GM04503 (cell line): ENCODE data around the gene ERH.
A peak's percentile ranks its signal among the peaks of the same experiment; 100 is the strongest.

Source experiments
- DNase-seq: peaks from one replicate; pipeline ENCODE4 v3.0.0-alpha.2; 2012; ENCODE audit warnings: low read depth

Gene ERH

DNA sequence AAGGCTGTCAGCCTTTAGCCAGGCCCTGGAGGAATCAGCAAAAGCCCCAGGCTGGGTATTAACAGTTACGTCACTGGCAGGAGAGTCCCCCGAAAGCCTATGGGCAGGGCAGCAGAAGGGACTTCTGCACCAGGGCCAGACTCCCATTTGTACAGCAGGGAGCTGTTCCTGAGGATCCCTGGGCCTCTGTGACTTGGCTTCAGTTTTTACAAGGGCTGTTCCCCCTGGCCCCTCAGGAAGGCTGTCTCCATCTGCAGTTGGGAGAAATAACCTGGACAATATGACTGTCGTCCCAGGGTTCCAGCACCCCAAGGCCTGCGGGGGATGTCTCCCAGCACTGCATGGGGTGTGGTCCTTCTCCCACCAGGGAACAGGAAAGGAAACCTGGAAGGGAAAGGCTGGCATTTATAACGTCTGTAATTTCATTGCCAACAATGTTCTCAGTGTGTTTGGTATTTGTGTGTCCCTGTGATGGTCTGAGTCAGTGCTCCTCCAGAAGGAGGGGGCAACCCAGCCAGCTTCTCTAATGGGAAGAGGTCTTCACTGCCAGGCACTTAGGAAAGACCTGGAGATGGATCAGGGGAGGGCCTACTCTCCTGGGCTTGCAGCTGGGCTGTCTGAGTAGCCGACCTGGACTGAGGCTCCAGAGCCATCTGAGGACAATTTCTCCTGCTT, 42.4 kb downstream of the ERH start:
- DNase-seq: peak; percentile 74

DNA sequence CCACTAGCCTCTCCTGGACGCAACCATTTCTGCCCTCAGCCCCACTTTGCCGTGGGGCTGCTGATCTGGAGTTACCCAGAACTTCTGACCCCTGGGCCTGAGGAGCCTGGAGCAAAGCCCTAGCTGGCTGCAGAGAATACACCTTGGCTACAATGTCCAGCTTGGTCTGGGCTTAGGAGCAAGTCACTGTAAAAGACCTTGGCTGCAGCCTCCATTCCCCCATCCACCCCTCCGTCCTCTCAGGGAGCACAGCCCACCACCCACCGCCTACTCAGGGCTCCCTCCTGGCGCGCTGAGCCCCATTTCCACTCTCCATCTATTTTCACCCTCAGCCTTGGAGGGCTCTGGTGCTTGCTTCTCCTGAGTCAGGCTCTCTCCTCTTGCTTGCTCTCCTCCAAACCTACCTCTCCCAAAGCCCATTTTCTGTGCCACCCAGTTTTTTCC, 42.9 kb downstream of the ERH start:
- DNase-seq: no peak

DNA sequence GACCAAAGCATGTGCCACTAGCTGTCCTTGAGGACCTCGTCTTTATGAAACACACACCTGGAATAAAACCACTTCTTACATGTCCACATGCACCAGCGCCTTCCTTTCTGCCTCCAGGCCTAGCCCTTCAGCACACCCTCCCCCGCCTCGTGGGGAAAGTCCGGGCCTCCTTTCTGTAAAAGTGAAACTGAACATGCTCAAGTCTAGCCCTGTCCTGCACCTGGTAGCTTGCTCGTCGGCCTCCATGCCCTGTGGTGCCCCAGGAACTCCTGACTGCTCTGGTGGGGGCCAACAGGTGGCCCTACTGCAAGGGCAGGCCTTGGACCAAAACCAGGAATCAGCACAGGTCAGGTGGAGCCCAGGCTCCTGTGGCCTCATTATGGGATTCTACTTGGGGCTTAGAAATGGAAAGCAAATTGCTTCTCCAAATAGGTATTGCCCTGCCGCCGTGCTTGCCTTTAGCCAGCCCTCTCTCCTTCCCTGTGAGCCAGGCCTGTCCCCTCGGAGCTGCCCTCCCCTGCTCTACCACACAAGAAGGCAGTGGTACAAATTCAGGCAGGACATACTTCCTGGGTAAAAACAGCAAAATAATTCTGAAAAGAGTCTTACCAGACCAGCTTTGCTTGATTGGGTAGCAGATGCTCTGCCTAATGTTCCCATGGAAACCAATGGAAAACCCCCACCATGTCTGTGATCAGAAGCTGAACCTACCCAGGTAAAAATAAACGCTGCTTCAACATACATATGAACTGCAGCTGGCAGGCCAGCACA, 43.5 kb downstream of the ERH start:
- DNase-seq: no peak

DNA sequence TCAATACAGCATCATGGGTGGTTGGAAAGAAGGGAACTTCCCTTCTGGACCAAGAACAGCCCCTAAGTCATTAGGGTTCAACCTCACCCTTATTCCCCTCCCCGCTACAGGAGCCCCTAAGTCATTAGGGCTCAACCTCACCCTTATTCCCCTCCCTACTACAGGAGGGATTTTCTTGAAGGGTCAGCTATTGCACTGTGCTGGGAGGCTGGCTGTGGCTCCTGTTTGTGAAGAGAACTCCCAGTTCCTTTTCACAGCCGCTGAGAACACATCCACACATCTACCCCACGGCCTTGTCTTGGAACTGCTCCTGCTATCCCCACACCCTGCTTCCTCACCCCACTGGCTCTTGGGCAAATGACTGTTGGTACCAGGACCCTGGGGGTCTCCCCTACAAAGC, 44.9 kb downstream of the ERH start:
- no peak for DNase-seq

DNA sequence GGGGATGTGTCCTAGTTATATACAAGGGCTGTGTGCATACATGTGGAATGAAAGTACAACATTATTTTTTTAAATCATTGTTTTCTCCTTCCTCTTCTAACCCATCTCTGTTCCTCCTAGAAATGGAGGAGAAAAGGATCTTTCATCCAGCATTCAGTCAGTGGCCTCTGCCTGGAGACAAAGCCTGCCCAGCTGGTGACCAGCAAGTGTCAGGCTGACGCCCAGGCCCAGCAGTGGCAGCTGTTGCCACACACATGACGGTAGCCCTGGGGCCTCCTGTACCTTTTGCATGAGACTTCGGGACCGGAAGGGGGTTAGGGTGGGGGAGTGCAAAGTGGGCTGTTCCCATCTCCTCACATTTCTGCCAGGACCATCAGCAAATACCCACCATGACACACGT, 46.2 kb downstream of the ERH start:
- no peak for DNase-seq

DNA sequence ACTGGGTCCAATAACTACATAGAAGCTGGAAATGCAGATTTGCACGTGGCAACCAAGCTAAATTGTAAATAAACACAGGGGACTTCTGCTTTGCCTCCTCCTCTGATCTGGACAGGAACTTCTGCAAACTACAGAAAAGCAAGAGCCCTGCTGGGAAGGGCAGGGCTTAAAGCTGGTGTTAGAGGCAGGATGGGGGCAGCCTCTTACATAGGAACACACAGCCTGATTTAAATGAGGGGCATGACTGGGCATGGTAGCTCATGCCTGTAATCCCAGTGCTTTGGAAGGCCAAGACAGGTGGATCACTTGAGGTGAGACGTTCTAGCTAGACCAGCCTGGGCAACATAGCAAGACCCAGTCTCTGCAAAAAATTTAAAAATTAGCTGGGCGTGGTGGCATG, 46.7 kb downstream of the ERH start:
- no peak for DNase-seq

DNA sequence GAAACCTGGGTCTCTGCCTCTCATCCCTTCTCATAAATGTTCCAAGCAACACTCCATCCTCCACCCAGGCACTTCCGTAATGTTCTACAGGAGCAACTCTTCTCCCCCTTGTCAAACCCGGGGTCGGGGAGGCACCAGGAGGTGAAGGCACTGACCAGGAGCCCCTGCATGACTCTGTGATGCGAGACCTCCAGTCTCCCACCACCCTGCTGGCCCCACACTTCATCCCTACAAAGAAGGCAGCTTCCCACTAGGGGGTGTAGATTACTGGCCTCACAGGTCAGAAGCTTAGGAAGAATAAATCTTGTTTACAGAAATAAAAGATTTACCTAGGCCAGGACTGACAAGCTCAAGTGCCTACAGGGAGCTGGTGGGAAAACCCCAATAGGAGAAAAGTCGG, 47.2 kb downstream of the ERH start:
- no peak for DNase-seq

DNA sequence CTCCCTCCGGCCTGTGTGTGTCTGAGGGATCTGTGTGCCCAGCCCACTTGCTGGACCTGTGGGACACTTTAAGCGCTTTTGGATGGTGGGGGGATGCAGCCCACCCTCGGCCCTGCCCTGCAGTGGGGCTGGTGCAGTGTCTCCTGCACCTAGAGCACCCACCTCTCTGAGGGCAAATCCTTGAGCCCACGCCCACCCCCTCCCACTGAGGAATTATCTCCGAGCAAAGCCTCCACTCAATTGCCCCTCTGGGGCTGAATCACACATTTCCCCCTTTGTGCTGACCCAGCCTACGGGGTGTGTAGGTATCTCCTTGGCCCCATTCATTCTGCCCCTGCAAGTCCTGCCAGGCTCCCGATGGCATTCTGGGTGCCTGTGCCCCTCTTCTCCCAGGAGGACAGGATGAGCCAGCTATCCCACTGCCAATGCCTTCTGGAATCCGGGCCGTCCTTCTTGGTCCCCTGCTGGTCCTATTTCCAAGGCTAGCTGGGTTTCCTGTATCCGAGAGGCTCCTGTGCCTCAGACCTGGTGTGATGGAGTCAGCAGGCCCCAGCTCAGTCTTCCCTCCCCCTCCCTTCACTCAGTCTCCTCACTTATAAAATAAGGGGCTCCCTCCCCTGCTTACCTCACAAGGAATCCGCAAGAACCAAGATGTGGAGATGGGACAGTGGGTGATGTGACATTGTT, 48.9 kb downstream of the ERH start:
- DNase-seq: no peak

DNA sequence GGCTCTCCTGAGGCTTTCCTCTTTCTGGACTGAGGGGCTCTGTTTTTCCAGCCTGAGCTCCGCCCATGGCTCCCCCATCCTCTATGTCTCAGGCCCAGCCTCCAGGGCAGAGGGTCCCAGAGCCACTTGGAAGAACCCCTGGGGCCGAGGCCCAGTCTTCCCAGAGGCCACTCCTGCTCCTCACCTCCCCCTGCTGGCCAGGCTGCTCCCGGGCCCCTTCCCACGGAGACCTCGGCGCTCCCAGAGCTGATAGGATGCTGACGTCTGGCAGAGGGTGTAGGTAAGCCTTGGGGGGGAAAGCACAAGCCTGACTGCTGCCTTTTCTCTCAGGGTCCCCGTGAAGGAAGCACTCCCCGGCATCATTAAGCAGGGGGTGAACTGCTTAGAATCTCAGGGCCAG, 51.4 kb downstream of the ERH start:
- DNase-seq: no peak

DNA sequence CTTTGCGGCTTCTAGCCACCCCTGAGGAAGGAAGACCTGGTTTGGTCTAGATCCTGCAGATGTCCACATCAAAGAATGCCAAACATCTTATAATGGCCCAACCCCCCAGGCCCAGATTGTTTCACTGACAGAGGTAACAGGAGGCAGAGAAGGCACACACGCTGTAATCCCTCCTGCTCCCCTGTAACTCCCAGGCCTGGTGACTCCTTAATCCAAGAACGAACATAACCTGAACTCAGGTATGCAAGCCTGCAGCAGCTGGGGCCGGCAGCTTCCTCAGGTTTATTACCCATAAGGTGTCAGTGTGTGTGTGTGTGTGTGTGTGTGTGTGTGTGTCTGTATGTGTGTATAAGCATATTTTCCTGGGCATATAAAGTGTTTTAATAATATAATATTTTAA, 52.7 kb downstream of the ERH start:
- DNase-seq: no peak

DNA sequence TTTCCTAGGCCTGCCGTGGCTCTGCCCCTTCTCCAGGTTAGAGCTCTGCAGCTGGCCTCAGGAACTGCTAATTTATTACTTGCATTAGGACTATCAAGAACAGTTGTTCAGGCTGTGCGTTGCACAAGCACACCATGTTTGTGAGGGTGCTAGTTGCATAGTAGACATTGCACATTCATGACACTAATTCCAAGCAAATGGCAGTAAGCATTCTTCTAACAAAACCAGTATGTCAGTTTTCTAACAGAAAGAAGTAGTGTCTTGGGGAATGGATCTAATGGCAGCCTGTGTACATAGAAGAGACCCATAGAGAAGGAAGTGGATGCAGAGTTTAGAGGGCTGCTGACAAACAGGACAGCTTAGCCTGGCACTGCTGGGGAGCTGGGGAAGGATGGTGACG, 53.9 kb downstream of the ERH start:
- DNase-seq: no peak

DNA sequence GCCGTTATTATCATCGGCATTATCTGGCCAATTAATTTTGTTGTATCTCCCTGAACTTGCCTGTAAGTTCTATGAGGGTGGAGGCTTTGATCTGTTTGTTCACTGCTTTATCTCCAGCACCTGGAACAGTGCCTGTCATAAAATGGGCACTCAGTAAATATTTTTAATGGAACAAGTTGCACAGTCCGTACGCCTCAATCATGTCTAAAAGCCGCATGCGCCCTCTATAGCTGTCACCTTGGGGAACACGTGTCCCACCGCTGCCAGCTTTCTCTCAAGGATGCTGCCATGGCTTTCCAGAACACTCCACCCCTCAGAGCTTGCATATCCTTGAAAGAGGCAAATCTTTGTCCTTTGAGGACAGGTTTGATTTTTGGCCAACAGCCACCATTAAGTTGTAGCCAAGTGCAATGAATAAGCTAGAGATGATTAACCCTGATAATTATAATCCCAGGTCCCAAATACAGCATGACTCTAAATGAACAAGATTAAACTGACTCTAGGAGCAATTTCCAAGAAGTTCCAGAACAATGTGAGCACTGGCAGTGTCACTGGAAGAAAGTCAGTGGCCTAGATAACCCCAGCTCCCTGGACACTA, 55.1 kb downstream of the ERH start:
- no peak for DNase-seq

DNA sequence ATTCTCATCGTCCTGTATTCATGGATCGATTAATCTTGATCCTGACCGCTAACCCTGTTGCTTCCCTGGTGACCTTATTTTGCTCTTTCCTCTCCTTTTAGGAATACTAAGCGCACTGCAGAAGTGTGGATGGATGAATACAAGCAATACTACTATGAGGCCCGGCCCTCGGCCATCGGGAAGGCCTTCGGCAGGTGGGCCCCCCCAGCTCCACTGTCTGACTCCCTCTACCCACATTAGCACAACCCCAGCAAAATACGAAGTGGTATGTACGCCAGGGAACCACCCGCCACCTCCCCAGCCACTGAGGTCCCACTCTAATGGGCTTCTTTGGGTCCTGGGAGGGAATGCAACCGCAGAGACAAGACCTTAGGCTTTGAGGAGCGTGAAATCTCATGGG, 58.7 kb downstream of the ERH start:
- DNase-seq: no peak

DNA sequence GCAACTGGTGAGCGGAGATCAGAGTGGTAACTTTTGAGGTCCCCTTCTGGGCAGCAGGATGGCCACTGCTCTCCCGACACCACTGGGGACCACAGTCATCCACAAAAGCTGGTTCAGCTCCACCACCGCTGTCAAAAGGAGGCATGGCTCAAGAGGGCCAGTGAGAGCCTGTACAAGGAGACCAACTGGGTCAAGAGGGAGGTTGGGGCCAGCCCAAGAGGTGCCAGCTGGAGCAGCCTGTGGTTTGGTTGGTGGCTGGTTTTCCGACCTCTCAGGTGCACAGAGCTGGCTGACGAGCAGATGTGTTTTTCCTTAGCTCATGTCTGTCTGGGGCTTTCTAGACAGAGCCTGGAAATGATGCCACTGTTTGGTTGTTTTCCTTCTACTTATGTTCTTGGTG, 60.1 kb downstream of the ERH start:
- no peak for DNase-seq

DNA sequence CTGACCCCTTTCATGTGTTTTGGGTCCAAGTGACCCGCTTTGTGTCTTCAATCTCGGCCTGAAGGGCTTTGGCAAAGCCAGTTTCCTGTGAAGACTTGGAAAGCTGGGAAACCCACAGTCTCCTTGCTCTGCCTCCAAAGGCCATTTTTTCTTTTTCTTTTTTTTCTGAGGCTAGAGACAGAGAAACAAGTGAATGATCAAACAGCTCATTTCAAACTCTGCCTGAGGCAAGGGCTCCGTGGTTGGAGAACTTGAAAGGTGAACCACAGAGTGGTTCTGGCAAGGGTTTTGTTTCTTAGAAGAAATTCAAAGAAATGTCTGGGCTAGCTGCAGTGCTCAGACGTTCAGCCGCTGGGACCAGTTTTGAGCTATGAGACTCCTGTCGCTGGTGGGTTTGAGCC, 62.7 kb downstream of the ERH start:
- DNase-seq: no peak

DNA sequence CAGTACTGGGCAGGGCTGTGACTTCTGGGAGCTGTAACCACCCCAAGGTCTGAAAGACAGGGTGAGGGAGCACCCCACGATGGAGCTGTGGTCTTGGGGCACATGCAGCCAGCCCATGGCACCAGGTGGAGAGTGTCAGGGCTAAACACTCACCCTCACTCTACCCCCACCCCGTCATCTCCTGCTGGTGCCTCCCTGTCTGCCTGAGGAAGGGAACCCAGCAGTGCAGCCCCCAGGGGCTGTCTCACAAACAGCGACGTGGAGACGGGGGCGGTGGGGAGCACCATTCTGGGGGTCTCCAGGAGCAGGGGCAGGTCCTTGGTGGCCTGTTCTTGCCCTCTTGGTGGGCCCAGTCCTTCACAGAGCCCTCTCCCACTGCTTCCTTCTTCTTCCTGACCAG, 63.5 kb downstream of the ERH start:
- DNase-seq: no peak

DNA sequence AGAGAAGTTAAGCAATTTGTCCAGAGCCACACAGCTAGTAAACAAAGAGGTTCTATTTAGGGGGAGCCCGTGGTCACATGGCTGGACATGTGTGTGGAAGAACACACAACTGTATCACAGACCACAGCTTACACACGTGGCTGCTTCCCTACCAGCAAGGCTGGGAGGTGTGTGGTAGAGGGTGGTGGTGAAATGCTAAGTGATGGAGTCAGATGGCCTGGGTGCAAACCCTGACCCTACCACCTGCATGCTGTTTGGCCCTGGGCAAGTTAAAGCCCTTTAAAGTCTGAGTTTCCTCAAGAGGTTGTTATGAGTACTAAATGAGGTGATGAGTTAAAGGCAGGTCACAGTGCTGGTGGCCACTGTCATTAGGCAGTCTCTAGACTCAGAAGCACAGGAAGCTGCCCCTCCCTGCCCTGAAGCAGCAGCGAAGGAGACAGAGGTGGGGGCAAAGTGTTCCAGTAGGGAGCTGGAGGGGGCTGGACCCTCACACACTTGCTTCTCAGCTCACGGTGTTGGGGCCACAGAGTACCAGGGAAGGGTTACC, 64.2 kb downstream of the ERH start:
- DNase-seq: no peak

DNA sequence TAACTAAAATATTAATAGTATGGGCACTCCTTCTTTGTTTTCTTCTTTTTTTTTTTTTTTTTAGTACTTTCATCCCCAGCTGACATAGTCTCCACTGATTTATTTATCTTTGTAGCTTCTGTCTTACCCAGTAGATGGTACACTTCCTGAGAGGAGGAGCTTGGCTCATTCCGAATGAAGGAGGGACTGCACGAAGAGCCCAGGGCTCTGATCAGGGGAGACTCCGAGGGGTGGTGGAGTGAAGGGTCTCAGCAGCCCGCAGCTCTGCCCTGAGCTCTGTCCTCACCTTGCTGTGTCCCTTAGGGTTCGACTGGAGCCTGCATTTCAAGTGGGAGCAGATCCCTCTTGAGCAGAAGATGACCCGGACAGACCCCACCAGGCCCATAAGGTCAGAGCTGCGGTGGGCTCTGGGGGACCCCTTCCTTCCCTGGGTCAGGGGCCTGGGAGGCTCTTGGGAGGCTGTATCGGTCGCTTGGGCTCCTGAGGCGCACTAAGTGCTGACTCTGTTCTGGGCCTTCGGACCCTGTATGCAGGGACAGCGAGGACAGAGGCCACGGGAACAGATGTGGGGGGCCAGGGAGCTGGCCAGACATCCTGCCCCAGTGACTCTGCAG, 65.2 kb downstream of the ERH start:
- no peak for DNase-seq

DNA sequence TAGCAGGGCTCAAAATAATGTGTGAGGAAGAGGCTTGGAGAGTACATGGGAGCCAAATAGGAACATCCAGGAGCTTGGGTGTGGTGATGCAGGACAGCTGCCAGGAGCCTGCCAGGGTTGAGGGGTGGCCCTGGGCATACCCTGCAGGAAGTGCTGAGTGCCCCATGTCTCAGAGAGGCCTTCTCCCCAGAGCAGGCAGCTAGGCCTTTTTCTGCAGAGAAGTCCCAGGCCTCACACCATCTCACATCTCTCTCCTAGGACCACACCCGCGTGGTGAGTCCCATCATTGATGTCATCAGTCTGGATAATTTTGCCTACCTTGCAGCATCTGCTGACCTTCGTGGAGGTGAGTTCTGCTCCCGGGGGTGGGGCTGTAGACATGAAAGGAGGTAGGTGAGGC, 66.9 kb downstream of the ERH start:
- no peak for DNase-seq
